A549 (cell line): ENCODE results near the gene IL1RAP. TPM values are rescaled to one million over a fixed set of nuclear protein-coding genes. Genes with fewer than 3 reads are reported as not detected.

Experiments
- ATAC-seq, 2 experiments: fragments of 200-7000 bp in 1 of 2; fragments of >200 bp in 1 of 2; cut with Nextera tagmentation in 1 of 2; cut with Tn5 transposase in 1 of 2; 3 replicates each; pipeline versions ENCODE4 v1.8.0 to v1.9.1; 2018 to 2020; ENCODE audit warnings: mild to moderate bottlenecking in 1 of 2, moderate library complexity in 1 of 2
- CTCF ChIA-PET: fragments of 300-600 bp; sonication (Branson Sonifier 250); formaldehyde crosslinking; extraction: SDS; loops from one replicate; lab custom pipeline; 2021; ENCODE audit warnings: antibody characterized with exemption, inconsistent platforms; lab: Yijun Ruan, JAX
- POLR2A ChIA-PET: fragments of 350-600 bp; formaldehyde crosslinking; extraction: SDS; loops from one replicate; lab custom pipeline; 2021; ENCODE audit warnings: antibody characterized with exemption, inconsistent platforms; lab: Yijun Ruan, JAX
- DNase-seq, 2 experiments: peaks; one replicate each; pipeline versions ENCODE4 v3.0.0 to v3.0.0-alpha.2; 2011 to 2016; ENCODE audit warnings: low read depth in 1 of 2, low spot score in 1 of 2
- FAIRE-seq: peaks from 2 replicates; lab custom pipeline; 2011; peaks lifted over from hg19 to GRCh38; lab: Jason Lieb, UNC
- H3K27ac ChIP-seq, 2 experiments: fragments of >200 bp; sonication (Bioruptor Twin); formaldehyde crosslinking; 3 replicates each; pipeline ENCODE4 v1.5.1; 2016 to 2017
- H3K4me1 ChIP-seq: fragments of >200 bp; sonication (Bioruptor Twin); formaldehyde crosslinking; 3 replicates; pipeline ENCODE4 v1.6.1; 2016
- H3K4me2 ChIP-seq: fragments of >200 bp; sonication (Bioruptor Twin); formaldehyde crosslinking; 3 replicates; pipeline ENCODE4 v1.6.1; 2016
- H3K4me3 ChIP-seq: fragments of >200 bp; sonication (Bioruptor Twin); formaldehyde crosslinking; 3 replicates; pipeline ENCODE4 v1.5.1; 2016
- H3K9me3 ChIP-seq: fragments of >200 bp; sonication (Bioruptor Twin); formaldehyde crosslinking; 3 replicates; pipeline ENCODE4 v1.6.1; 2016
- ATOH8 ChIP-seq: fragments of 250-450 bp; sonication (Bioruptor Pico); IDR thresholded peaks from 2 replicates; pipeline ENCODE4 v1.5.0; 2020; ENCODE audit warnings: low read depth, mild to moderate bottlenecking, moderate library complexity
- BCL3 ChIP-seq: fragments of >200 bp; sonication (Bioruptor Twin); formaldehyde crosslinking; IDR thresholded peaks from 3 replicates; pipeline ENCODE4 v1.6.1; 2016
- CBX8 ChIP-seq: fragments of 200-600 bp; sonication (generic); IDR thresholded peaks from 2 replicates; pipeline ENCODE4 v1.6.1; 2016
- CEBPB ChIP-seq, 2 experiments: fragments of >200 bp in 1 of 2; sonication (Bioruptor Twin) in 1 of 2; formaldehyde crosslinking in 1 of 2; IDR thresholded peaks; 2 replicates each; pipeline ENCODE4 v1.6.1; 2012 to 2016
- CTCF ChIP-seq: fragments of >200 bp; sonication (Bioruptor Twin); formaldehyde crosslinking; IDR thresholded peaks from 3 replicates; pipeline ENCODE4 v1.5.1; 2016
- E2F6 ChIP-seq: IDR thresholded peaks from 2 replicates; pipeline ENCODE4 v1.6.1; 2012; ENCODE audit warnings: low read depth, borderline replicate concordance
- EHF ChIP-seq: fragments of 250-450 bp; sonication (Bioruptor Pico); IDR thresholded peaks from 2 replicates; pipeline ENCODE4 v1.5.0; 2020; ENCODE audit warnings: mild to moderate bottlenecking
- EHMT2 ChIP-seq: fragments of 200-600 bp; sonication (generic); IDR thresholded peaks from 2 replicates; pipeline ENCODE4 v1.6.1; 2016; ENCODE audit warnings: antibody characterized with exemption, low read depth, mild to moderate bottlenecking, moderate library complexity
- EP300 ChIP-seq, 2 experiments: fragments of >200 bp; sonication (Bioruptor Twin); formaldehyde crosslinking; IDR thresholded peaks; 2 replicates in 1 of 2; 3 replicates in 1 of 2; pipeline ENCODE4 v1.6.1; 2016 to 2017
- ESRRA ChIP-seq: fragments of 150-350 bp; IDR thresholded peaks from 2 replicates; pipeline ENCODE4 v1.6.1; 2014; ENCODE audit warnings: mild to moderate bottlenecking, low read length, borderline replicate concordance
- FOSB ChIP-seq: fragments of 250-450 bp; sonication (Bioruptor Pico); IDR thresholded peaks from 2 replicates; pipeline ENCODE4 v1.5.0; 2020; ENCODE audit warnings: mild to moderate bottlenecking, moderate library complexity
- FOSL2 ChIP-seq, 2 experiments: fragments of 450-650 bp in 1 of 2; fragments of >200 bp in 1 of 2; sonication (Bioruptor Twin) in 1 of 2; formaldehyde crosslinking; IDR thresholded peaks; 2 replicates each; pipeline versions ENCODE4 v1.5.0 to v1.6.1; 2016 to 2020; ENCODE audit warnings: mild to moderate bottlenecking in 1 of 2, moderate library complexity in 1 of 2
- FOXS1 ChIP-seq: fragments of 250-450 bp; sonication (Bioruptor Pico); IDR thresholded peaks from 2 replicates; pipeline ENCODE4 v1.5.0; 2020; ENCODE audit warnings: mild to moderate bottlenecking, moderate library complexity
- GATA3 ChIP-seq: IDR thresholded peaks from 2 replicates; pipeline ENCODE4 v1.6.1; 2012; ENCODE audit warnings: borderline replicate concordance
- HOXB13 ChIP-seq: fragments of 250-450 bp; sonication (Bioruptor Pico); IDR thresholded peaks from 2 replicates; pipeline ENCODE4 v1.5.0; 2020; ENCODE audit warnings: low read depth, mild to moderate bottlenecking, moderate library complexity
- HOXB5 ChIP-seq: fragments of 250-450 bp; sonication (Bioruptor Pico); IDR thresholded peaks from 2 replicates; pipeline ENCODE4 v1.5.0; 2020; ENCODE audit warnings: mild to moderate bottlenecking, moderate library complexity
- JUN ChIP-seq, 2 experiments: fragments of >200 bp; sonication (Bioruptor Twin); formaldehyde crosslinking; IDR thresholded peaks; 2 replicates in 1 of 2; 3 replicates in 1 of 2; pipeline ENCODE4 v1.6.1; 2016 to 2017
- JUNB ChIP-seq: fragments of >200 bp; sonication (Bioruptor Twin); formaldehyde crosslinking; IDR thresholded peaks from 2 replicates; pipeline ENCODE4 v1.6.1; 2016
- KDM5A ChIP-seq: fragments of 200-600 bp; sonication (generic); IDR thresholded peaks from 2 replicates; pipeline ENCODE4 v1.6.1; 2016; ENCODE audit warnings: antibody characterized with exemption, mild to moderate bottlenecking
- MAFK ChIP-seq: fragments of 450-650 bp; IDR thresholded peaks from 2 replicates; pipeline ENCODE4 v1.6.1; 2014; ENCODE audit not compliant: partially characterized antibody
- MAX ChIP-seq: IDR thresholded peaks from 2 replicates; pipeline ENCODE4 v1.6.1; 2012
- MAZ ChIP-seq: fragments of 150-350 bp; IDR thresholded peaks from 2 replicates; pipeline ENCODE4 v1.6.1; 2014; ENCODE audit warnings: antibody characterized with exemption, low read depth, low read length, borderline replicate concordance
- MYC ChIP-seq: IDR thresholded peaks from 2 replicates; pipeline ENCODE4 v1.6.1; 2012; ENCODE audit warnings: mild to moderate bottlenecking, inconsistent platforms, low read length, improper control_type of control experiment, borderline replicate concordance
- NPAS2 ChIP-seq: fragments of 250-450 bp; sonication (Bioruptor Pico); IDR thresholded peaks from 2 replicates; pipeline ENCODE4 v1.8.0; 2022; ENCODE audit warnings: mild to moderate bottlenecking, moderate library complexity, borderline replicate concordance
- NR3C1 ChIP-seq: fragments of >200 bp; sonication (Bioruptor Twin); formaldehyde crosslinking; IDR thresholded peaks from 3 replicates; pipeline ENCODE4 v1.6.1; 2017
- PBX3 ChIP-seq: IDR thresholded peaks from 2 replicates; pipeline ENCODE4 v1.6.1; 2012
- PHF8 ChIP-seq: fragments of 200-600 bp; sonication (generic); IDR thresholded peaks from 2 replicates; pipeline ENCODE4 v1.6.1; 2016; ENCODE audit warnings: low read depth, mild to moderate bottlenecking, antibody characterized with exemption, moderate library complexity, borderline replicate concordance
- RAD21 ChIP-seq, 2 experiments: fragments of >200 bp in 1 of 2; sonication (Bioruptor Twin) in 1 of 2; formaldehyde crosslinking in 1 of 2; IDR thresholded peaks in 1 of 2; conservative IDR thresholded peaks in 1 of 2; 2 replicates in 1 of 2; 3 replicates in 1 of 2; pipeline ENCODE4 v1.6.1; 2012 to 2018; ENCODE audit warnings: inconsistent platforms in 1 of 2
- RARB ChIP-seq: fragments of 250-450 bp; sonication (Bioruptor Pico); IDR thresholded peaks from 2 replicates; pipeline ENCODE4 v1.8.0; 2021; ENCODE audit warnings: mild to moderate bottlenecking, moderate library complexity
- RFX5 ChIP-seq: fragments of 450-650 bp; IDR thresholded peaks from 2 replicates; pipeline ENCODE4 v1.7.1; 2014; ENCODE audit warnings: antibody characterized with exemption, mild to moderate bottlenecking, moderate library complexity
- SMC3 ChIP-seq: fragments of >200 bp; sonication (Bioruptor Twin); formaldehyde crosslinking; IDR thresholded peaks from 3 replicates; pipeline ENCODE4 v1.6.1; 2018; ENCODE audit warnings: inconsistent platforms
- ZC3H11A ChIP-seq: fragments of 450-650 bp; IDR thresholded peaks from 2 replicates; pipeline ENCODE4 v1.6.1; 2014; ENCODE audit warnings: antibody characterized with exemption, mild to moderate bottlenecking
- ZFP36 ChIP-seq: fragments of 450-650 bp; IDR thresholded peaks from 2 replicates; pipeline ENCODE4 v1.6.1; 2014; ENCODE audit warnings: borderline replicate concordance; ENCODE audit not compliant: partially characterized antibody
- ZSCAN20 ChIP-seq: fragments of 250-450 bp; sonication (Bioruptor Pico); IDR thresholded peaks from 2 replicates; pipeline ENCODE4 v1.8.0; 2022; ENCODE audit warnings: mild to moderate bottlenecking, moderate library complexity
- WGBS: methylation state at CpG from one replicate; pipeline ENCODE4 v1.1.6; 2017; ENCODE audit errors: missing lambda C conversion rate; 5-methylcytosine and 5-hydroxymethylcytosine counted together
- polyA minus RNA-seq: library from RNA; depleted of rRNA, polyadenylated mRNA; stranded (reverse); fragments of >200 nt; gene quantifications from 2 replicates; pipeline ENCODE4 v1.2.3, GENCODE V29; 2011; rRNA and poly(A)+ RNA removed
- polyA plus RNA-seq, 4 experiments: library from polyadenylated mRNA; depleted of rRNA in 3 of 4; stranded (reverse); fragments of >200 nt; fragmentation: RNase III in 1 of 4; extraction: RNeasy Plus Mini Kit Qiagen cat#74134 plus additional on column Dnase treatment in 1 of 4; gene quantifications; 2 replicates in 3 of 4; 3 replicates in 1 of 4; pipeline ENCODE4 v1.2.3, GENCODE V29; 2011 to 2017

IL1RAP gene
- polyA plus RNA-seq (2011; rRNA removed), result 18.3 and 18.5 TPM in 2 replicates
- polyA plus RNA-seq (2012; cell fraction: cytosol; rRNA removed), result 4.2 and 5.0 TPM in 2 replicates
- 2.3 and 6.2 TPM in 2 replicates for polyA plus RNA-seq (2012; cell fraction: nucleus; rRNA removed)
- polyA plus RNA-seq (2017; fragmentation: RNase III; extraction: RNeasy Plus Mini Kit Qiagen cat#74134 plus additional on column Dnase treatment), result 3.9 to 4.6 TPM (median 4.6 TPM) in 3 replicates
- polyA minus RNA-seq, result 38.7 and 39.1 TPM in 2 replicates

GRCh38 chr3:190513409-190514370 lies at the start of gene IL1RAP:
Gene IL1RAP (plus strand): TSS chr3:190514085. CDS start chr3:190564290, 50,205 bp downstream.
- H3K4me2 ChIP-seq, result peak within 1 kb of the TSS; percentile 86
- no peaks in the 10 kb centered on the region for H3K9me3 ChIP-seq
- ChIA-PET CTCF (interaction anchor here (0.6 to 1.8 kb wide), 22 partner anchors 9 to 669 kb away, joined by 3 to 11 read pairs (median 3); partner anchors contain the start of gene CLDN1), POLR2A (interaction anchor here (0.6 to 2.6 kb wide), 11 partner anchors 8 to 192 kb away, joined by 3 to 31 read pairs (median 5); partner anchors contain the start of gene CLDN1)
- H3K4me3 ChIP-seq, result peak within 1 kb of the TSS; percentile 85
- H3K27ac ChIP-seq, result peak within 1 kb of the TSS; percentile 77 to 88
- WGBS, result 0% methylated on average over 6 of the region's 76 CpGs
- peak; percentile 81 to 89 for DNase-seq
- no peak for FAIRE-seq
- H3K4me1 ChIP-seq, result peaks cover 39% of the 10 kb centered on the region
- ATAC-seq, result peak; percentile 93 to 97
- TF ChIP-seq JUN (IDR thresholded peaks at IDR 0.05) (peak; percentile 49 to 58; a peak in 2 of 5 replicates), E2F6 (peak; percentile 6; the same call in 1 of the 2 replicates), FOSL2 (IDR thresholded peaks at IDR 0.05) (no peak), FOSL2 (CRISPR knock-in tag; IDR thresholded peaks at IDR 0.05) (no peak), RARB (no peak), PBX3 (no peak), MAFK (no peak), MAZ (no peak), CBX8 (no peak), FOXS1 (CRISPR knock-in tag) (no peak), ESRRA (no peak), SMC3 (peak; percentile 63), RAD21 (conservative IDR thresholded peaks at IDR 0.05 in 1 of 2, IDR thresholded peaks at IDR 0.05 in 1 of 2) (peak; percentile 6 to 60; a peak in 4 of 5 replicates), KDM5A (no peak), ZFP36 (no peak), FOSB (CRISPR knock-in tag) (no peak), ZC3H11A (no peak), MAX (peak; percentile 77), ZSCAN20 (CRISPR knock-in tag) (no peak), PHF8 (peak; percentile 50; the same call in 1 of the 2 replicates), HOXB5 (CRISPR knock-in tag) (no peak), CTCF (peak; percentile 52), HOXB13 (no peak), EP300 (IDR thresholded peaks at IDR 0.05) (no peak), NPAS2 (CRISPR knock-in tag) (no peak), EHMT2 (no peak), MYC (no peak), CEBPB (IDR thresholded peaks at IDR 0.05) (peak; percentile 86 to 93), EHF (no peak), ATOH8 (CRISPR knock-in tag) (no peak), NR3C1 (no peak), BCL3 (0 out of 3 replicates have a peak, but pooled peaks have one; percentile 34), JUNB (no peak), GATA3 (no peak), RFX5 (no peak)
